GM18861 (cell line): ENCODE measurements around the gene TMEM101.
"Not testable (repeated sequence)": the region's sequence is repeated elsewhere in the genome, so short reads cannot be mapped to it uniquely, and the experiment has no call there.

ENCODE experiments used
- ATAC-seq: cut with Tn5 transposase; IDR thresholded peaks from one replicate; pipeline ENCODE4 v1.9.1; 2021; ENCODE audit not compliant: unreplicated experiment

Gene TMEM101

DNA sequence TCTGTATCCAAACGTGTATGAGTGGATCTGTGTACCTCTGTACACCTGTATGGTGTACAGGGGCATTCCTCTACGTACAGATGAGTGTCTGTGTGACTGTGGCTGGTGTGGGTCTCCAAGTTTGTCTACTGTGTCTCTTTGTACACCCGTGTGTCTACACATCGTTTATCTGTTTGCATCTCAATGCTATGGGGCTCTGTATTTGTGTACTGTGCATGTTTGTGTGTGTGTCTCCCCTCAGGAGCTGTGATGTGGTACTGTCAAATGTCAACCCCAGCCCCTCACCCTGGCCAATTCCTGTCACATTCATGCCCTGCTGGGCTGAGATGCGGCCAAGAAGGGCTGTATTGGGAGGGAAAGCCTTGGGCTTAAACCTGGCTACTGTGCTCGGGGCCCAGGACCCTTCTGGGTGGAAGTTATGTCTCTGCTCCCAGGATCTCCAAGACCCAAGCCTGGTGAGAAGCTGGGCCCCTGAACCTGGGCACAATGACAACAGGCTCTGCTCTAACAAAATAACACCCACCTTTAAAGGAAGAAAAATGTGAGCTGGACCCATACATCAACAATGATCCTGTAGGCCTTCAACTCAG, 13.8 kb downstream of the TMEM101 start:
- no peak for ATAC-seq

DNA sequence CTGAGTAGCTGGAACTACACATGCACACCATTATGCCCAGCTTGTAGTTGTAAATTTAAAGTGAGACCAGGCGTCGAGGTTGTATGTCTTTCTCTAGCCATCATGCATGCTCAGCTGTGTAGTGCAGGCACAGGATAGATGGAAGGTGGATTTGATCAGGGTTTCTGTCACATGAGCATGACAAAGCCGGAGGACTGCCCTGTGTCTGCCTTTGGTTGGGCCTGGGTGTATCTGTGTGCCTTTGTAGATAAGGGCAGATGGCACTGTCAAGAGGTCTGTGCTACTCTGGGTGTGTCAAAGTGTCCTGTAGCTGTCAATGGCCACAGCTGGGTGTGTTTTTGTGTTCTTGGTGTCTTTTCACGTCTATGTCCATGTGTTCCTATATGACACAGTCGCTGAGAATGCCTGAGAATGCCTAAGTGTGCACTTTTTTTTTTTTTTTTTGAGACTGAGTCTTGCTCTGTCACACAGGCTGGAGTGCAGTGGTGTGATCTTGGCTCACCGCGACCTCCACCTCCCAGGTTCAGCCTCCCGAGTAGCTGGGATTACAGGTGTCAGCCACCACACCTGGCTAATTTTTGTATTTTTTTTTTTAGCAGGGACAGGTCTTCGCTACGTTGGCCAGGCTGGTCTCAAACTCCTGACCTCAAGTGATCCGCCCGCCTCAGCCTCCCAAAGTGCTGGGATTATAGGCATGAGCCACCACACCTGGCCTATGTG, 14.5 kb downstream of the TMEM101 start:
- no peak for ATAC-seq

GRCh38 chr17:43999024-43999423, 15.7 kb downstream of the TMEM101 start:
- ATAC-seq: no peak

- ATAC-seq: no peak
These were observed 16.2 kb downstream of the TMEM101 start for GRCh38 chr17:43998552-43998951.

- not testable (repeated sequence) for ATAC-seq
These were observed 17.6 kb downstream of the TMEM101 start for GRCh38 chr17:43997180-43997579.

- no peak for ATAC-seq
These were observed 19.7 kb downstream of the TMEM101 start for GRCh38 chr17:43995150-43995471.

GRCh38 chr17:43994272-43995149, 20.3 kb downstream of the TMEM101 start:
- ATAC-seq: no peak

DNA sequence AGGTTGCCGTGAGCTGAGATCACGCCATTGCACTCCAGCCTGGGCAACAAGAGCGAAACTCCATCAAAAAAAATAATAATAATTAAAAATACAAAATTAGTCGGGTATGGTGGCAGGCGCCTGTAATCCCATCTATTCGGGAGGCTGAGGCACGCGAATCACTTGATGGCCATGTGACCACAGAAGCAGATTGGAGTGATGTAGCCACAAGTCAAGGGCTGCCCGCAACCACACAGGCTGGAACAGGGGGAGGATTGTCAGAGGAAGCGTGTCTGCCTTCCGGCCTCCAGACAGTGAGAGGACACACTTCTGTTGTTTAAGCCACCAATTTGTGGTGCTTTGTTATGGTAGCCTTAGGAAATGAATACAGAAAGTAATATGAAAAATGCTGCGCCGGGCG, 22.1 kb downstream of the TMEM101 start:
- ATAC-seq: no peak

DNA sequence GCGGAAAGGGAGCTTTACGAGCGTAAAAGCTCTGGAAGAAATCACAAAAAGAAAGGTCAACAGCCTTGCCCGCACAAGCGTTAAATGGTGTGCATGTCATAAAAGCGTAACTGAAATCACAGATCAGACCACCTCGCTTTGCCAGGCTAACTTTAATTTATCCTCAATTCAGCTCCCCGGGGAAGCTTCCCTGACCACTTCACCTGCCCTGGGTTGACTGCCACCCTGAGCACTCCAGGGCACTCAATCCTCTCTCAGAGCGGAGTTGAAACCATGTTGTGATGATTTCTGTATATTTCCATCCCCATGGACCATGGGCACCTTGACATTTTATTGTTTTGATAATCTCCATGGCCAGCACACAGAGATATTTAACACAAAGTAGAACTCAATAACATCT, 26.5 kb downstream of the TMEM101 start:
- ATAC-seq: no peak

- no peak for ATAC-seq
These were observed 27.4 kb downstream of the TMEM101 start for GRCh38 chr17:43987131-43988021.

- no peak for ATAC-seq
These were observed 28.4 kb downstream of the TMEM101 start for GRCh38 chr17:43986225-43986981.

DNA sequence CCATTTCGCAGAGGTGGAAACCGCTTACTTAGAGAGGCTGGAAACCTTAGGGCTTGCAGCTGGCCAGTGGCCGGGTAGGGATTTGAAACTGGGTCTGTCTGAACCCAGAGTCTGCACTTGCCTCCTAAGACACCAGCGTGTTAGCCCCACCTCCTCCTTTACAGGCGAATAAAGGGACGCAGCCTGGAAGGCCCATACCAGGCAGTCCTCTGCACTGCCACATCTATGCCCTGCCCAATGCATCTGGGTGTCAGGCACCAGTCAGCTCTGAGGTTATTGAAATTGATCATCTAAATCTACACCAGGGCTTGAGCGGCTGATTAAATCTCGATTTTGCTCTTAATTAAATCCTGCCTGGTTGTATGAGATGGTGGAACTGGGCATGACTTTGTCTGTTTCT, 30.2 kb downstream of the TMEM101 start:
- no peak for ATAC-seq

DNA sequence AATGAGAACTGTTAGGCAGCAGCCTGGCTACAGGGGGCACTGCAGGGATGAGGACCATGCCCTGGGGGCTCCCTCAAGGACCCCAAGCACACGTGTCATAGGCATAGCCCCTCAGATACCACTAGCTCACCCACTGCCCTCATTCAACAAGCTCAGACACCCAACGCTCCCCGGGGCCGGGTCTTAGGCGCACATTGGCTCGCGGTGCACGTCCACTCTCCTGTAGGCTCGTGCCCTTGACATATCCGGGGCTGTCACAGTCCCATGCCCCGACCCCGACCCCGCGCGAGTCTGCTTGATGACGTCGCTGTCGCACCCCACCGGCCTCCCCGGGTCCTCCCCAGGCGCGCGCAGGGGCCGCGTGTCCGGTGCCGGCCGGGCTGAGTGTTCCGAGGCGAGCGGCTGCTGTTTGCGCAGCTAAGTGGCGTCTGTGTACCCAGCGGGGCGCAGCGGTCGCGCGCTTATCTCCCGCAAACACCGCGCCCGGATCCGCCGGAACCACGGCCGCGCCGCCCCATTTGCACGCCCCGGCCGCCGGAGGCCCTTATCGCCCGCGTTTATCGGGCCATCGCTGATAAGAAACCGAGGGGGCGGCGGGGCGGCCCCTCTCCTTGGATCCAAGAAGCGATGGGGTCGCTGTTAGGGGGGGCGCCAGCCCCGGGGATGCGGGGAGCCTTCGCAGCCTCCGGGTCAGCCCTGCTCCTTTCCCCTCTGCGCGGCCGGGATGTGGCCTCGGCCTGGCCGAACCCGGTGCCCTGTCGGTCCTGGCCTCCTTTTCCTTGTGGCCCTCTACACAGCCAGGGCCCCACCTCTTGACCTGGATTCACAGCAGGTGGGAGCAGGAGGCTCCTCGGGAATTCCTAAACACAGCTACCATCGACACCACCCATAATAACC, 31.0 kb downstream of the TMEM101 start:
- ATAC-seq: no peak

DNA sequence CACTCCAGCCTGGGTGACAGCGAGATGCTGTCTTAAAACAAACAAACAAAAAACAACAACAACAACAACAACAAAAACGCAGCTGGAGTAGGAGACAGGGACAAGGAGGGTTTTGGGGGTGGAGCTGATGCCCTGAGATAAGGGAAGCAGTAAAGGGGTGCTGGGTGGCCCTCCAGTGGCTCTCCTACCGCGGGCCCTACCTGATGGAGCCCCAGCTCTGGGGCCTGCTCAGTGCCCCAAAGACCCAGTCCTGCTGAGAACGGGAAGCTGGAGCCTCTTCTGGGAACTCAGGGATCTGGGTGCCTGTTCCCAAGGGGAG, 31.6 kb downstream of the TMEM101 start:
- no peak for ATAC-seq

DNA sequence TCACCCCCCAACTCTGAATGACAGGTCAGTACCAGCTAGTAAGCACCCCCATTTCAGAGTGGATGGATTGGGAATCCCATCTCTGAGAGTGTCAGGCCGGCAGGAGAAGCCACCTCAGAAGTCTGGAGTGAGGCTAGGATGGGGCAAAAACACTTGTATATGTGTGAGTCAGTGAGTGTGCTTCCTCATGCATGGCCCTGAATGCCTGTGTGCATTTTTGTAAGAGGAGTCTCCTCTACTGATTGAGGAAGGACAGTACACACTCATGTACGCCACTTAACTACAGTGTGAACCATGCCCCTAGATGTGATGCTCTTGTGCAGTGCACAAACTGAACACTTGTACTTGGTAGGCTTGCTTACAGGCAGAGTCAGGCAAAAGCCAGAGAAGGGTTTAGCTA, 32.6 kb downstream of the TMEM101 start:
- ATAC-seq: no peak

DNA sequence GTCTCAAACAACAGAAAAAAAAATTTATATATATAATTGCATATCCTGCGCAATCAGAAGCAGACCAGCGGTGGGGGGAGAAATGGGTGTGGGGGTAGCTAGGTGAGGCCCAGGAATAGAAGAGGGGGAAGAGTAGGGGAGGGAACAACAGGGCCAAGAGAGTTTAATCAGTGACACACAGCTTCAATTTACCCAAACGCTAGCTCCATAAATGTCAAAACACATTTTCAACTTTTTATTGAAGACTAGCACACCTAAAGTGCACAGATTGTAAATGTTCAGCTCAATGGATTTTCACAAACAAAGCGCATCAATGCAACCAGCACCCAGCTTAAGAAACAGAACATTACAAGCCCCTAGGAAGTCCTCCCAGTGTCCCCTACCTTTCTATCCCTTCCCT, 35.1 kb downstream of the TMEM101 start:
- no peak for ATAC-seq

DNA sequence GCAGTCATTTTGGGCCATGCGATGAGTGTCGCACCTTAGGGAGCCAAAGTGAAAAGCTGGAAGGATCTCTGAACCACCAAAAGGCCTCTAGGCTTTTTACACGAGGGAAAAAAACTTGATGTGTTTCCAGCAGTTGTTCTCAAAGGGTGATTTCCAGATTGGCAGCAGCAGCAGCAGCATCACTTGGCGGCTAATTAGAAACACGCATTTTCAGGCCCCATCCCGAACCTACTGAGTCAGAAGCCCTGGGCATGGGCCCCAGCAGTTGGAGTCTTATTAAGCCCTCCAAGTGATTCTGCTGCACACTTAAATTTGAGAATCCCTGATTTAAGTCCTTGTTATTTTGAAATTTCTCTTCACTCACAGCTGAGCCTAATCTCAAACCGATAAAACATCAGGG, 35.8 kb downstream of the TMEM101 start:
- ATAC-seq: no peak

GRCh38 chr17:43978078-43978477, 36.7 kb downstream of the TMEM101 start:
- ATAC-seq: no peak

- no peak for ATAC-seq
These were observed 37.6 kb downstream of the TMEM101 start for GRCh38 chr17:43976963-43977837.
